HepG2 (cell line): ENCODE measurements around the gene PRKAR2A. TPM values are rescaled to one million over a fixed set of nuclear protein-coding genes. Genes with fewer than 3 reads are reported as not detected.

Experiments used
- ARNTL ChIP-seq: sonication (generic); formaldehyde crosslinking; IDR thresholded peaks from 2 replicates; pipeline ENCODE4 v1.4.0; 2020; ENCODE audit warnings: mild to moderate bottlenecking, missing genetic modification reagents
- CCDC6 ChIP-seq: sonication (generic); formaldehyde crosslinking; IDR thresholded peaks from 2 replicates; pipeline ENCODE4 v1.8.1; 2022; ENCODE audit warnings: mild to moderate bottlenecking, missing genetic modification reagents, moderate library complexity
- CENPT ChIP-seq: sonication (generic); formaldehyde crosslinking; IDR thresholded peaks from 2 replicates; pipeline ENCODE4 v1.8.0; 2022; ENCODE audit warnings: low read depth, mild to moderate bottlenecking, moderate library complexity, missing genetic modification reagents
- ETV6 ChIP-seq: sonication (generic); formaldehyde crosslinking; conservative IDR thresholded peaks from 2 replicates; pipeline ENCODE4 v1.4.0; 2020; ENCODE audit warnings: missing genetic modification reagents
- GZF1 ChIP-seq: sonication (generic); formaldehyde crosslinking; IDR thresholded peaks from 2 replicates; pipeline ENCODE4 v1.5.1; 2020; ENCODE audit warnings: mild to moderate bottlenecking, missing genetic modification reagents
- IKZF4 ChIP-seq: sonication (generic); formaldehyde crosslinking; IDR thresholded peaks from 2 replicates; pipeline ENCODE4 v1.5.1; 2020; ENCODE audit warnings: borderline replicate concordance, mild to moderate bottlenecking, low read depth, missing genetic modification reagents; ENCODE audit errors: not compliant biosample characterization
- ZNF136 ChIP-seq: sonication (generic); formaldehyde crosslinking; IDR thresholded peaks from 2 replicates; pipeline ENCODE4 v1.8.1; 2022; ENCODE audit warnings: low read depth, mild to moderate bottlenecking, moderate library complexity, missing genetic modification reagents
- ZNF143 ChIP-seq: sonication (generic); formaldehyde crosslinking; IDR thresholded peaks from 2 replicates; pipeline ENCODE4 v1.4.0; 2020; ENCODE audit warnings: missing genetic modification reagents
- ZNF605 ChIP-seq: sonication (generic); formaldehyde crosslinking; IDR thresholded peaks from 2 replicates; pipeline ENCODE4 v1.8.0; 2022; ENCODE audit warnings: mild to moderate bottlenecking, missing genetic modification reagents
- ZNF678 ChIP-seq: sonication (generic); formaldehyde crosslinking; IDR thresholded peaks from 2 replicates; pipeline ENCODE4 v1.4.0; 2020; ENCODE audit warnings: mild to moderate bottlenecking, missing genetic modification reagents
- polyA plus RNA-seq, 8 experiments: library from polyadenylated mRNA; depleted of rRNA in 3 of 8; stranded (reverse) in 7 of 8; unstranded in 1 of 8; fragments of >200 nt; fragmentation: Illumina TruSeq in 4 of 8; extraction: Trizol in 4 of 8; gene quantifications; 2 replicates each; pipeline versions ENCODE4 v1.2.1 to v1.2.3, GENCODE V29; 2011 to 2016; ENCODE audit warnings: low read depth in 4 of 8, missing spikeins in 1 of 8, mixed read lengths in 1 of 8; ENCODE audit not compliant: insufficient read depth in 1 of 8
- total RNA-seq, 5 experiments: library from RNA; depleted of rRNA; stranded (reverse); fragments of >200 nt; fragmentation: Illumina TruSeq; extraction: Trizol; gene quantifications; 2 replicates each; pipeline ENCODE4 v1.2.3, GENCODE V29; 2016; ENCODE audit warnings: low read depth in 1 of 5
- TF ChIP-seq, protein P1 (sequence below), 2 experiments: sonication (generic) in 1 of 2; formaldehyde crosslinking in 1 of 2; IDR thresholded peaks; 2 replicates each; pipeline versions ENCODE4 v1.6.1 to v1.9.0; 2014 to 2022; ENCODE audit warnings: antibody characterized with exemption in 1 of 2, borderline replicate concordance in 1 of 2, inconsistent platforms in 1 of 2, low read depth in 1 of 2, missing genetic modification reagents in 1 of 2
- TF ChIP-seq, protein P2 (sequence below): sonication (generic); formaldehyde crosslinking; IDR thresholded peaks from 2 replicates; pipeline ENCODE4 v1.4.0; 2020; ENCODE audit warnings: mild to moderate bottlenecking, low read depth, missing genetic modification reagents
- TF ChIP-seq, protein P3 (sequence below): sonication (generic); formaldehyde crosslinking; IDR thresholded peaks from 2 replicates; pipeline ENCODE4 v1.8.0; 2022; ENCODE audit warnings: missing genetic modification reagents, mild to moderate bottlenecking, moderate library complexity, borderline replicate concordance
- TF ChIP-seq, protein P4 (sequence below): sonication (generic); formaldehyde crosslinking; IDR thresholded peaks from 2 replicates; pipeline ENCODE4 v1.8.1; 2023; ENCODE audit warnings: mild to moderate bottlenecking, missing genetic modification reagents, borderline replicate concordance
- TF ChIP-seq, protein P5 (sequence below): sonication (generic); formaldehyde crosslinking; IDR thresholded peaks from 2 replicates; pipeline ENCODE4 v1.4.0; 2020; ENCODE audit warnings: missing genetic modification reagents

The PRKAR2A gene
- total and polyA plus RNA-seq, 2 of the 13 experiments (the other 11 are each of a cell fraction or from before 2014, with no cell fraction given): 11.8 to 29.2 TPM

DNA sequence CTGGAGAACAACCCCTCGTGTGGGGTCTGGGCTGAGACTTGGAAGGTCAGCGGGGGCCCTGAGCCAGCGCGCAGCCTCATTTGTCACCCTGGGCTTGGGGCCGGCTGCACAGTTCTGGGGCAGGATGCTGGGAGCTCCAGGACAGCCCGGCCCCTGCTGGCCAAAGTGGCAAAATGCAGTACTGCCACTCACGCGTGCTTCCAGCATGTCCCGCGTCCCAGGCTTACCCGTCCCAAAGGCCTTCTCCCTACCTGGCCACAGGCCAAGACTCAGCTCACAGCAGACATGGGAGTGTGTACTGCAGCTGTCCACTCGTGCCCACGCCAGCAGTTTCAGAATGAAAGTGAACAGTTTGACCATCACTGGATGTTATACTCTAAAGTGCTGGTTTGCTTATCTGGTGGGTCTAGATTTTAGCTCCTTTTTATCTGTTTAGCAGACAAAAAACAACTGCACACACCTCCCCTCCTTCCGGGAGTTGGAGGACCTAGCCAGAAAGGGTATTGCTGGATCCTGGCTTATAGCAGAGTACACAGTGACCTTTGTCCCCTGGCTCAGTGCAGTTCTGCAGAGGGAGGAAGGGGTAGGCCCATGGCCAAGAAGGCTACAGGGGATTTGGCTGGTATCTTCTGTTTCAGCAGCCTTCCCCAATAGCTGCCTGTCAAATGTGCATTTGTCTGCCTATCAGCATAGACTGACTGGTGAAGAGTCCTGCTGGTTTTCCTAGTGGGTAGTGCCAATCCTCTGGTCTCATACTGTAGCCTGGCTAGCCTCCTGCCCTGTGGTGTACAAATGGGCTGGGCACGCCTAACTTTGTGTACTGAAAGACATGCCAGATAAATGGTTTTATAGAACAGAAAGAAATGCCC, 107.5 kb downstream of the PRKAR2A start (continued):
- peak; percentile 71; the same call in 1 of the 2 replicates for TF ChIP-seq ARNTL (CRISPR knock-in tag)
- TF ChIP-seq IKZF4: no peak
- TF ChIP-seq ZNF678 (CRISPR knock-in tag): peak; percentile 75; the same call in 1 of the 2 replicates
- TF ChIP-seq, protein P1, sequence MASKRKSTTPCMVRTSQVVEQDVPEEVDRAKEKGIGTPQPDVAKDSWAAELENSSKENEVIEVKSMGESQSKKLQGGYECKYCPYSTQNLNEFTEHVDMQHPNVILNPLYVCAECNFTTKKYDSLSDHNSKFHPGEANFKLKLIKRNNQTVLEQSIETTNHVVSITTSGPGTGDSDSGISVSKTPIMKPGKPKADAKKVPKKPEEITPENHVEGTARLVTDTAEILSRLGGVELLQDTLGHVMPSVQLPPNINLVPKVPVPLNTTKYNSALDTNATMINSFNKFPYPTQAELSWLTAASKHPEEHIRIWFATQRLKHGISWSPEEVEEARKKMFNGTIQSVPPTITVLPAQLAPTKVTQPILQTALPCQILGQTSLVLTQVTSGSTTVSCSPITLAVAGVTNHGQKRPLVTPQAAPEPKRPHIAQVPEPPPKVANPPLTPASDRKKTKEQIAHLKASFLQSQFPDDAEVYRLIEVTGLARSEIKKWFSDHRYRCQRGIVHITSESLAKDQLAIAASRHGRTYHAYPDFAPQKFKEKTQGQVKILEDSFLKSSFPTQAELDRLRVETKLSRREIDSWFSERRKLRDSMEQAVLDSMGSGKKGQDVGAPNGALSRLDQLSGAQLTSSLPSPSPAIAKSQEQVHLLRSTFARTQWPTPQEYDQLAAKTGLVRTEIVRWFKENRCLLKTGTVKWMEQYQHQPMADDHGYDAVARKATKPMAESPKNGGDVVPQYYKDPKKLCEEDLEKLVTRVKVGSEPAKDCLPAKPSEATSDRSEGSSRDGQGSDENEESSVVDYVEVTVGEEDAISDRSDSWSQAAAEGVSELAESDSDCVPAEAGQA (IDR thresholded peaks at IDR 0.05; ENCODE audit: low read depth): no peak
- TF ChIP-seq, protein P1 (CRISPR knock-in tag; IDR thresholded peaks at IDR 0.05; ENCODE audit: borderline replicate concordance): no peak
- TF ChIP-seq, protein P2, sequence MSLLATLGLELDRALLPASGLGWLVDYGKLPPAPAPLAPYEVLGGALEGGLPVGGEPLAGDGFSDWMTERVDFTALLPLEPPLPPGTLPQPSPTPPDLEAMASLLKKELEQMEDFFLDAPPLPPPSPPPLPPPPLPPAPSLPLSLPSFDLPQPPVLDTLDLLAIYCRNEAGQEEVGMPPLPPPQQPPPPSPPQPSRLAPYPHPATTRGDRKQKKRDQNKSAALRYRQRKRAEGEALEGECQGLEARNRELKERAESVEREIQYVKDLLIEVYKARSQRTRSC: 0 out of 2 replicates have a peak, but pooled peaks have one; percentile 85
- TF ChIP-seq ZNF605 (CRISPR knock-in tag): peak; percentile 78
- no peak for TF ChIP-seq ZNF136
- no peak for TF ChIP-seq CCDC6 (CRISPR knock-in tag)
- TF ChIP-seq, protein P3, sequence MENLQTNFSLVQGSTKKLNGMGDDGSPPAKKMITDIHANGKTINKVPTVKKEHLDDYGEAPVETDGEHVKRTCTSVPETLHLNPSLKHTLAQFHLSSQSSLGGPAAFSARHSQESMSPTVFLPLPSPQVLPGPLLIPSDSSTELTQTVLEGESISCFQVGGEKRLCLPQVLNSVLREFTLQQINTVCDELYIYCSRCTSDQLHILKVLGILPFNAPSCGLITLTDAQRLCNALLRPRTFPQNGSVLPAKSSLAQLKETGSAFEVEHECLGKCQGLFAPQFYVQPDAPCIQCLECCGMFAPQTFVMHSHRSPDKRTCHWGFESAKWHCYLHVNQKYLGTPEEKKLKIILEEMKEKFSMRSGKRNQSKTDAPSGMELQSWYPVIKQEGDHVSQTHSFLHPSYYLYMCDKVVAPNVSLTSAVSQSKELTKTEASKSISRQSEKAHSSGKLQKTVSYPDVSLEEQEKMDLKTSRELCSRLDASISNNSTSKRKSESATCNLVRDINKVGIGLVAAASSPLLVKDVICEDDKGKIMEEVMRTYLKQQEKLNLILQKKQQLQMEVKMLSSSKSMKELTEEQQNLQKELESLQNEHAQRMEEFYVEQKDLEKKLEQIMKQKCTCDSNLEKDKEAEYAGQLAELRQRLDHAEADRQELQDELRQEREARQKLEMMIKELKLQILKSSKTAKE (CRISPR knock-in tag): 0 out of 2 replicates have a peak, but pooled peaks have one; percentile 35
- TF ChIP-seq CENPT: 0 out of 2 replicates have a peak, but pooled peaks have one; percentile 82
- 0 out of 2 replicates have a peak, but pooled peaks have one; percentile 25 for TF ChIP-seq GZF1
- peak; percentile 49; the same call in 1 of the 2 replicates for TF ChIP-seq ZNF143 (CRISPR knock-in tag)
- TF ChIP-seq, protein P4, sequence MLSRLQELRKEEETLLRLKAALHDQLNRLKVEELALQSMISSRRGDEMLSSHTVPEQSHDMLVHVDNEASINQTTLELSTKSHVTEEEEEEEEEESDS: no peak
- no peak for TF ChIP-seq ETV6 (CRISPR knock-in tag)
- TF ChIP-seq, protein P5, sequence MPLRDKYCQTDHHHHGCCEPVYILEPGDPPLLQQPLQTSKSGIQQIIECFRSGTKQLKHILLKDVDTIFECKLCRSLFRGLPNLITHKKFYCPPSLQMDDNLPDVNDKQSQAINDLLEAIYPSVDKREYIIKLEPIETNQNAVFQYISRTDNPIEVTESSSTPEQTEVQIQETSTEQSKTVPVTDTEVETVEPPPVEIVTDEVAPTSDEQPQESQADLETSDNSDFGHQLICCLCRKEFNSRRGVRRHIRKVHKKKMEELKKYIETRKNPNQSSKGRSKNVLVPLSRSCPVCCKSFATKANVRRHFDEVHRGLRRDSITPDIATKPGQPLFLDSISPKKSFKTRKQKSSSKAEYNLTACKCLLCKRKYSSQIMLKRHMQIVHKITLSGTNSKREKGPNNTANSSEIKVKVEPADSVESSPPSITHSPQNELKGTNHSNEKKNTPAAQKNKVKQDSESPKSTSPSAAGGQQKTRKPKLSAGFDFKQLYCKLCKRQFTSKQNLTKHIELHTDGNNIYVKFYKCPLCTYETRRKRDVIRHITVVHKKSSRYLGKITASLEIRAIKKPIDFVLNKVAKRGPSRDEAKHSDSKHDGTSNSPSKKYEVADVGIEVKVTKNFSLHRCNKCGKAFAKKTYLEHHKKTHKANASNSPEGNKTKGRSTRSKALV: no peak
